ENCODE data around the gene TM4SF5.

The TM4SF5 gene

GRCh38 chr17:4771519-4772234, at the start of gene TM4SF5:
TSS of gene TM4SF5 (plus strand) at chr17:4771886. CDS start at chr17:4771923, 37 bp downstream.
- DNase-seq (ENCODE audit: low read depth), result no peak

- no peak for DNase-seq (ENCODE audit: low read depth)
These were observed 48.9 kb upstream of the TM4SF5 start for GRCh38 chr17:4722678-4723240.

- DNase-seq (ENCODE audit: low read depth), result no peak
These were observed 47.0 kb upstream of the TM4SF5 start for GRCh38 chr17:4724650-4725049.

GRCh38 chr17:4725646-4726310, 45.9 kb upstream of the TM4SF5 start:
- no peak for DNase-seq (ENCODE audit: low read depth)

- DNase-seq (ENCODE audit: low read depth), result no peak
These were observed 43.6 kb upstream of the TM4SF5 start for GRCh38 chr17:4728124-4728523.

GRCh38 chr17:4733073-4733531, 38.6 kb upstream of the TM4SF5 start:
- no peak for DNase-seq (ENCODE audit: low read depth)

GRCh38 chr17:4734857-4735475, 36.7 kb upstream of the TM4SF5 start:
- DNase-seq (ENCODE audit: low read depth), result no peak

GRCh38 chr17:4735876-4736651, 35.6 kb upstream of the TM4SF5 start:
- peak; percentile 24 for DNase-seq (ENCODE audit: low read depth)

- no peak for DNase-seq (ENCODE audit: low read depth)
These were observed 33.3 kb upstream of the TM4SF5 start for GRCh38 chr17:4738136-4739121.

- no peak for DNase-seq (ENCODE audit: low read depth)
These were observed 32.3 kb upstream of the TM4SF5 start, which contains the start of the genes CXCL16 and ZMYND15 for GRCh38 chr17:4739122-4740024. TSS of gene CXCL16 (minus strand) at chr17:4739928. CDS start at chr17:4739339, 589 bp downstream. TSS of gene ZMYND15 (plus strand) at chr17:4739833. CDS start at chr17:4740549, 716 bp downstream.

GRCh38 chr17:4740025-4740351, 31.7 kb upstream of the TM4SF5 start:
- no peak for DNase-seq (ENCODE audit: low read depth)

- DNase-seq (ENCODE audit: low read depth), result no peak
These were observed 31.1 kb upstream of the TM4SF5 start for GRCh38 chr17:4740584-4740983.

- DNase-seq (ENCODE audit: low read depth), result no peak
These were observed 30.1 kb upstream of the TM4SF5 start for GRCh38 chr17:4741544-4741943.

- no peak for DNase-seq (ENCODE audit: low read depth)
These were observed 29.6 kb upstream of the TM4SF5 start for GRCh38 chr17:4742133-4742532.

- DNase-seq (ENCODE audit: low read depth), result no peak
These were observed 29.1 kb upstream of the TM4SF5 start for GRCh38 chr17:4742629-4743028.

- DNase-seq (ENCODE audit: low read depth), result no peak
These were observed 28.5 kb upstream of the TM4SF5 start for GRCh38 chr17:4743216-4743615.

- DNase-seq (ENCODE audit: low read depth), result no peak
These were observed 27.8 kb upstream of the TM4SF5 start for GRCh38 chr17:4743898-4744297.

GRCh38 chr17:4744999-4745969, 26.4 kb upstream of the TM4SF5 start:
- no peak for DNase-seq (ENCODE audit: low read depth)

All from fibroblast of the conjunctiva (primary cell).